Stimulated activated CD8-positive, alpha-beta memory T cell treated with anti-CD3 and anti-CD28 coated beads, Interleukin-12 subunit alpha, Interleukin-12 subunit beta, amount 100 ng/mL, for 24 hours (primary cell): Measurements from ENCODE around the gene TOP3A.
"Not testable (repeated sequence)": the region's sequence is repeated elsewhere in the genome, so short reads cannot be mapped to it uniquely, and the experiment has no call there.

ENCODE experiments used
- DNase-seq: peaks from one replicate; pipeline ENCODE4 v3.0.0-alpha.2; 2020; ENCODE audit errors: extremely low read depth

Gene TOP3A

GRCh38 chr17:18323507-18324139 is 8.8 kb upstream of the TOP3A start:
- no peak for DNase-seq

DNA sequence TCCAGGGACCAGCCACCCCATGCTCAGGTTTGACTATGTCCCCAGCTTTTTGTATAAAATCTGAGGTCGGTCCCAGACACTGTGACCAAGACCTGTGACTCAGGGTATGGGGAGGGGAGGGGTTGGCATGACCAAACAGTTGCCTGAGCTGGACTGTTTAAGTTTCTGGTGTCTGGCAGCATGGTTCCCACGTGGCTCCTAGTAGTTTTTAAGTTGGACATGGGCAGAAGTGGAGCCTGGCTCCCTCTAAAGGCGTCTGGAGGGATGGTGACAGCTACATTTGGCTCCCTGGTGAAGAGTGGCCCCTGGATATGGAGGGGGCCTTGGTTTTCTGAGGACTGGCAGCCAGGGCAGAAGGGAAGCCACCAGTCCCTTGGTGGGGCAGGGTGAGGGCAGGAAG is 8.2 kb upstream of the TOP3A start:
- DNase-seq = no peak

DNA sequence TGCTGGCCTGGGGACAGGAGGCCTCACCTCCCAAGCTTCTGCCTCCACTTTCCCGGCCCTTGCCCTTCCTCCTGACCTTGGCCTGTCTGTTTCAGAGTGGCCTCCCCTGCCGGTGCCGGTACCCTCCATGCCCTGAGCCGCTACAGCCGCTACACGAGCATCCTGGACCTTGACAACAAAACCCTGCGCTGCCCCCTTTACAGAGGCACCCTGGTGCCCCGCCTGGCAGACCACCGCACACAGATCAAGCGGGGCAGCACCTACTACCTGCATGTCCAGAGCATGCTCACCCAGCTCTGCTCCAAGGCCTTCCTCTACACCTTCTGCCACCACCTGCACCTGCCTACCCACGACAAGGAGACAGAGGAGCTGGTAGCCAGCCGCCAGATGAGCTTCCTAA is 7.7 kb upstream of the TOP3A start:
- no peak for DNase-seq

DNA sequence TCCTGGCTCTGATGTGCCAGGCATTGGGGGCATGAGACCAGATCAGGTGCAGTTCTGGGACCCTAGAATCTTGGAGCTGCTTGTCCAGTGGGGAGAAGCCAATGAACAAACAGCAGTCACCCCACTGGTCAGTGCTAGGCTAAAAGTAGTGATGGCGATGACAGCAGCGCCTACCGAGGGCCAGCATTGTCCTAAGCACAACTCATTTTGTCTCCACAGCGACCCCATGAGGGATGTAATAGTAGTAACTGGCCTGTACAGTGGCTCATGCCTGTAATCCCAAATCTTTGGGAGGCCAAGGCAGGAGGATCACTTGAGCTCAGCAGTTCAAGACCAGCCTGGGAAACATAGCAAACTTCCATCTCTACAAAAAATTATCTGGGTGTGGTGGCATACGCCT is 6.5 kb upstream of the TOP3A start:
- no peak for DNase-seq

DNA sequence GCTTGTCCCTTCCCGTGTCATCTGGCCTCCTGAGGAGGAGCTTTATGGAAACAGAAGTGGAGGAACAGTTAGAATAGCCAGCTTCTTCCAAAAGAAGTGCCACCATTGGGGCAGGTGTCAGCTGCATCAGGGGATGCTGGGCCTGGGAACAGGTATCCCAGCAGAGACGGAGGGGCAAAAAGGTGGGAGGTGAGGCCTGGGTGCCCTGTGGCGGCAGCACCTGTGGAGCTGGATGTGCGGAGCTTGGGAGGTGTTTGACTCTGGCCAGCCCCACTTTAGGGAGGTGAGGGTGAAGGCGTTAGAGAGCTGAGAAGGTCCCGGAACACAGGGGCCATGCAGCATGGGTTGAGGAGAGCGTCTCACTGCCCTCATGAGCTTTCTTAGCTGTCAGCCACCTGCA is 5.5 kb upstream of the TOP3A start:
- no peak for DNase-seq

DNA sequence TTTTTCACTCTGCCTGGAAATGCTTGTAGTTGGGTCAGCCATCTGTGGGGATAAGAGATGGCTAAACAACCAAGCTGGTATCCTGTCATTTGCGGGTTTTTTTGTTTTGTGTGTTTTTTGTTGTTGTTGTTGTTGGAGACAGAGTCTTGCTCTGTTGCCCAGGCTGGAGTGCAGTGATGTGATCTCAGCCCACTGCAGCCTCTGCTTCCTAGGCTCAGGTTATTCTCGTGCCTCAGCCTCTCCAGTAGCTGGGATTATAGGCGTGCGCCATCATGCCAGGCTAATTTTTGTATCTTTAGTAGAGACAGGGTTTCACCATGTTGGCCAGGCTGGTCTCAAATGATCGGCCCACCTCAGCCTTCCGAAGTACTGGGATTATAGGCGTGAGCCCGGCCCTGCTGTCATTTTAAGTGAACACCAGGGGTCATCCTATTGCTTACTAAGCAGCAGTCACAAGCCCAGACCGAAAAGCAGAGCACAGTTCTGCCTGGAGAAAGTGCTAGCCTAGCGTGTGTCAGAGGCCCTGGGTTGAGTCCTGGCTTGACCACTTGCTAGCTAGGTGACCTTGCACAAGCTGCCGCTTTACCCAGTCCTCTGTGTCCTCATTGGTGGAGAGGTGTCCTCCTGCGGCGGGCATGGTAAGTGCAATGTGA is 4.9 kb upstream of the TOP3A start:
- no peak for DNase-seq

- no peak for DNase-seq
These were observed 4.1 kb upstream of the TOP3A start for GRCh38 chr17:18318771-18319450.

DNA sequence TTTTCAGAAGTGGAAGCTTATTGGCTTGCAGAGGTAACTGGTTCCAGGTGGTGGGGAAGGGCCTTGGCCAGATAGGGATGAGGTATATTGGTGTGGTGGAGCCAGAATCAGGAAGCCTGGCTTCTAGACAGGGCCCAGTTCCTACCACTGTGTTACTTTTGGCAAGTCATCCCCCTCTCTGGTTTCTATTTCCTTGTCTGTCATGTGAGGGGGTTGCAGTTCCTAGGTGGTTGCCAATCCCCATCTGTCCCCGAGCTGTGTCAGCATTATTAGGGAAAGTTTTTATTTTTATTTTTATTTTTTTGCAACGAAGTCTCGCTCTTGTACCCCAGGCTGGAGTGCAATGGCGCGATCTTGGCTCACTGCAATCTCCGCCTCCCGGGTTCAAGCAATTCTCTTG is 3.3 kb upstream of the TOP3A start:
- no peak for DNase-seq

- no peak for DNase-seq
These were observed 1.2 kb upstream of the TOP3A start for GRCh38 chr17:18315961-18316360.

DNA sequence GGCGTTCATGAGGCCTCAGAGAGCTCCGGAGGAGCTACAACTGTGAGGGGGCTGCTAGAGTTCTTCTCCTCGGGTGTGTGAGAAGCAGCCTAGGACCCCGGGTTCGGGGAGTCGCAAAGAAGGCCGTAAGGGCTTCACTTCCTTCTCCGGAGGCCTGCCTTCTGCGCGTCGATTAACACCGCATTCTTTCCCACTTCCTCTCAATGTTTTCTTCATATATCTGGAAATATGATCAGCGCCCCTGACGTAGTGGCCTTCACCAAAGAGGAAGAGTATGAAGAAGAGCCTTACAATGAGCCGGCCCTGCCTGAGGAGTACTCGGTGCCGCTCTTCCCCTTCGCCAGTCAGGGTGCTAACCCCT is 748 bp upstream of the TOP3A start:
- no peak for DNase-seq

DNA sequence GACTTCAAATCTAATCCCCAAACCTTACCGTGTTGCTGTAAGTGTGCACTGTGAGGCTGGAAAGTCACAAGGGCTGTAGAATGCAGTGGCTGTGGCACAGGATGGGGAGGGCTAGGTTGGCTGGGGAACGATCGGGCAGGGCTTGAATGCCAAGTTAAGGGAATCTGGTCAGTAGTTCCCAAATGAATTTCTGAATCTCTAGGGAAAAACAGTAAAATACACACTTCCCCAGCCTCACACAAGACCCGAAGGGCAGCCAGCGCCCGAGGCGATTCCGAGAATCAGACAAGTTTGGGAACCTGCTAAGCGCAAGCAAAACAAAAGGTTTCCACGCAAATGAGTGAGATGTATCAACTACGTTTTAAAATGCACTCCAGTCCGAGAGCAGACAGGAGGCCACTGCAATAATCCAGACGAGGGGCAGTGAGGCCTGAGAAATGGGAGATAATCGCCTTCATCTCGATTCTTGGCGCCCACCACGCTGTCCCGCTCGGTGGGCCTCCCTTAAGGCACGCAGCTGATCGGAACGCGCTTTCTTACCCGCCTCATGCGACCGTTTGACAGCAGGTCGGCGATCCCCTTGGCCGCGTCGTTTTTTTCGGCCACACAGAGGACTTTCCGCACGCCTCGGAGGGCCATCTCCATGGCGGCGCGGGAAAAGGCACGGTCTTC is 599 bp downstream of the TOP3A start:
- DNase-seq = no peak

GRCh38 chr17:18309202-18309601 is 5.6 kb downstream of the TOP3A start:
- DNase-seq = no peak

- DNase-seq = not testable (repeated sequence)
These were observed 11.6 kb downstream of the TOP3A start for GRCh38 chr17:18303206-18303605.

DNA sequence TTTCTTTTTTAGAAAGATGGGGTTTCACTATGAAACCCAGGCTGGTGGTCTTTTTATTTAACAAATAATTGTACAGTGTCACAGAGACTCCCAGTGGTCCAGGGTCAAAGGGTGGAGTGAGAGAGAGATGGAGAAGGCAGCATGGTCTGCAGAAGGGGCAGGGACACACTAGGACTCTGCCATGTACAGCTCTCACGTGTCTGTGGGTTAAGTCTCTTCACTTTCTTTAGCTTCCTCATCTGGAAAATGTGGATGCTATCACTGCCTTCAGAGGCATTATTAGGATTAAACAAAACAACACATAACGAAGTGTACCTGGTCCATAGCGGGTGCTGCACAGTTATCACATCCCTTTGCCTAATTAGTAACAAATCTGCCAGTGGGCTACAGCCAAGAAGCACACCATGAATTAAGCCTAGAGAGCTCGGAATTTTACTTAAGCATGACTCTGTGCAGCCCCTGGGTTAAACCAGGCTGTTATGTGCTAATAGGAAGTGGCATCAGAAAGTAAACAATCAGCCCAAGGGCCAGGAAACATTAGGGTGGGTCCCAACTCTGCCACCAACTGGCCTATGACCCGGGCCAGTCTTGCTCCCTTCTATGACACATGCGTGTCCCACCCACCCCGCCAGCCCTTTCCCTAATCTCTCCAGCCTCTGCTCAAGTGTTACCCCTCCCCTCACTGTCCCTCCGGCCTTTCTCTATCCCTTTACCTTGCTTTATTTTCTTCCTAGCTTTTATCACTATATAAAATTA is 13.9 kb downstream of the TOP3A start:
- DNase-seq = no peak

GRCh38 chr17:18298061-18298460 is 16.7 kb downstream of the TOP3A start:
- DNase-seq = not testable (repeated sequence)

- DNase-seq = no peak
These were observed 22.9 kb downstream of the TOP3A start for GRCh38 chr17:18291718-18292540.

GRCh38 chr17:18285296-18285695 is 29.5 kb downstream of the TOP3A start:
- DNase-seq = no peak

GRCh38 chr17:18281788-18282187 is 33.0 kb downstream of the TOP3A start:
- no peak for DNase-seq

DNA sequence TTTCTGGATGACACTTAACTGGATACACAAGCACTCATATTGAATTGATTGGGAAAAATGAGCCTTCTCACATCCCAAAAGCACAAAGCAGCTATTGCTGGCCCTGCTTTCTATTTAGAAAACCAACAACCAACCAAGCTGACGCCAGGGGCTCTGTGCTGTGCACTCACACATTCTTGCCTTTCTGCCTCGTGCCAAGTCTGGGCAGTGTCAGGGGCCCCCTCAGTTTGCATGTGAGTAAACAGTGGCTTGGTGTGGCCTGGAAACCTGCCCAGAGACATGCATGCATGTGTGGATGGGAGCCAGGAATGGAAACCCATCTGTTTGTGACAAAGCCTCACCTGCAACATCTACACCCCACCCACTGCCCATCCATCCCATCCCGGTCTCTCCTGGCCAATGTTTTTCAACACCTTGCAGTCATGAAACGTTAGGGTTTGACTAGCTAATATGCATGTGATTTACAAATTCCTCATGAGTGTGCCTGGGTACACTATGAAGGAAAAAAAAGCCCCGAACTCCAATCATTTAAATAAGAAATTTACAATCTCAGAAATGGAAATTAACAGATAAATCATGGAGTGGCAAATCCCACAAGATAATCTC is 33.9 kb downstream of the TOP3A start:
- DNase-seq = no peak

DNA sequence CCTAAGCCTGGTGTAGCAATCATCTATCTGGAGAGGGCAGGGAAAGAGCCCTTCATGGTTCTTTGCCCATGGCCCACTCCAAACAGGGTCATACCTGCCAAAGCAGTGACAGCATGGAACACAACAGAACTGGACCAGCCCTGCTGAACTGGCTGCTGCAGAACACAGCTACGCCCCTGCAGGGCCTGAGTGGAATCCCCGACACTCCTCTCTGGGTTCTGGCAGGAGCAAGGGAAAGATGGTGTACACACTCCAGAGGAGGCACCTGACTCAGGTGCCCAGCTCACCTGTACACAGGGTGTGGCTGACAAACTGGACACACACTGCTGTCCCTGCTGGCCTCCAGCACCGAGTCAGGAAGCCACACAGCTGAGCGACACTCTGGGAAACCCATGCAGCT is 34.5 kb downstream of the TOP3A start:
- no peak for DNase-seq

DNA sequence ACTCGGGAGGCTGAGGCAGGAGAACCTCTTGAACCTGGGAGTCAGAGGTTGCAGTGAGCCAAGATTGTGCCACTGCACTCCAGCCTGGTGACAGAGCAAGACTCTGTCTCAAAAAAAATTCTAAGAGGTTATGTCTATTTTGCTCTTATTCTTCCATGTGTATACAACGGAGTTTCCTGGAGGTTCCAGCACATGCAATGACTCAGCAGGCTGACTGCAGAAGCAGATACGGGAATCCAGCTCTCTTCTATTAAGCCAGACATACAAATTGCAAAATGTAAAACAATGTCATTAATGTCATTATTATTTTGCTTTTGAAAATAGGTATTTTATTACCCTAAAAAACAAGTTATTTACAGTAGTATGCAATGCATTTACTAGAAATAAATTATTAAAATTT is 35.9 kb downstream of the TOP3A start:
- no peak for DNase-seq
